MCF 10A (cell line): ENCODE measurements around the gene DNMBP. TPM values are rescaled to one million over a fixed set of nuclear protein-coding genes. Genes with fewer than 3 reads are reported as not detected.
A peak's percentile ranks its signal among the peaks of the same experiment; 100 is the strongest.

ENCODE experiments used
- BruUV-seq: library from RNA; stranded (reverse); fragments of 400-500 nt; replicated peaks from 2 replicates; lab custom pipeline; 2021; lab: Mats Ljungman, UMichigan
- CTCF ChIA-PET: fragments of 300-600 bp; sonication (Branson Sonifier 250); formaldehyde crosslinking; extraction: SDS; loops from one replicate; lab custom pipeline; 2021; ENCODE audit warnings: antibody characterized with exemption, inconsistent platforms; lab: Yijun Ruan, JAX
- POLR2A ChIA-PET: fragments of 300-600, 350-650 bp; sonication (Branson Sonifier 250); formaldehyde crosslinking; extraction: SDS; loops from one replicate; lab custom pipeline; 2020; ENCODE audit warnings: antibody characterized with exemption, inconsistent platforms; lab: Yijun Ruan, JAX
- DNase-seq: peaks from one replicate; pipeline ENCODE4 v3.0.0-alpha.2; 2018; ENCODE audit not compliant: unreplicated experiment
- H3K27ac Mint-ChIP-seq: one replicate; pipeline ENCODE4 v1.8.0; 2022; ENCODE audit warnings: mild to moderate bottlenecking, low read depth, mixed read lengths; ENCODE audit not compliant: unreplicated experiment
- H3K27me3 Mint-ChIP-seq: one replicate; pipeline ENCODE4 v1.8.0; 2022; ENCODE audit warnings: mixed read lengths; ENCODE audit not compliant: insufficient read depth, unreplicated experiment
- H3K36me3 Mint-ChIP-seq: one replicate; pipeline ENCODE4 v1.8.0; 2022; ENCODE audit warnings: mild to moderate bottlenecking, moderate library complexity, mixed read lengths; ENCODE audit not compliant: insufficient read depth, unreplicated experiment
- H3K4me1 Mint-ChIP-seq: one replicate; pipeline ENCODE4 v1.8.0; 2022; ENCODE audit warnings: mixed read lengths; ENCODE audit not compliant: insufficient read depth, unreplicated experiment
- H3K4me3 Mint-ChIP-seq: one replicate; pipeline ENCODE4 v1.8.0; 2022; ENCODE audit warnings: mild to moderate bottlenecking, moderate library complexity, mixed read lengths; ENCODE audit not compliant: unreplicated experiment
- H3K9me3 Mint-ChIP-seq: one replicate; pipeline ENCODE4 v1.8.0; 2022; ENCODE audit warnings: mixed read lengths; ENCODE audit not compliant: unreplicated experiment
- intact Hi-C: fragments of 100-400 bp; cut with micrococcal nuclease; formaldehyde crosslinking; loops from 2 replicates; pipeline ENCODE4 v1.14.1; 2022
- total RNA-seq: library from RNA; stranded (reverse); gene quantifications from 2 replicates; pipeline ENCODE4 v1.2.3, GENCODE V29; 2022
- TF ChIP-seq, protein P1 (sequence below): fragments of 200-600 bp; IDR thresholded peaks from one replicate; pipeline ENCODE4 v1.8.0; 2022; ENCODE audit warnings: antibody characterized with exemption, mild to moderate bottlenecking; ENCODE audit not compliant: unreplicated experiment

DNMBP gene
- total RNA-seq, 1 experiment from 2014 or later = 11.3 TPM

DNA sequence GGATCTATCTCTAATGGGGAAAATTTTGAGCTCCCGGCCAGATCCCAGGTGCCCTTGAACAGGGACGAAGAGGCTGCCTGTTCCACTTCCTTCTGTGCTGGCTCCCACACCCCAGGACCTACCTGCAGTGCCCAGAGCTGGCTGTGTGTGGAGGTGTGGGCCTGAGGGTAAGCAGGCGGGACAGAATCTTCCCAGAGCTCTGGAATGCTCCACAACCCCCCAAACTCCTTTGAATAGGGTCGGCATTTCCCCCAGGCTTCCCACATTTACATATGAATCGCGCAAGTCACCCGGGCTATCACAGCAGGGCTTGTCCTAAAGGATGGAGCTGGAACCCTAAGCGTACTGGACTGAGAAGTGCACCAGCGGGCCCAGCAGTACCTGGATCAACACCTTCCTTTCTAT, 95.9 kb downstream of the DNMBP start:
- H3K36me3 Mint-ChIP-seq = peaks cover 6% of the 10 kb centered on the region
- no peaks in the 10 kb centered on the region for H3K9me3 Mint-ChIP-seq
- CTCF ChIA-PET = interaction anchor here (0.6 to 0.9 kb wide), 3 partner anchors 53 to 211 kb away, joined by 4 to 5 read pairs (median 4); no protein-coding TSS in a partner anchor
- POLR2A ChIA-PET = interaction anchor here (1.3 kb wide), 1 partner anchor 14 kb away, joined by 6 read pairs; no protein-coding TSS in a partner anchor
- no peak overlapping the region for H3K27ac Mint-ChIP-seq
- TF ChIP-seq, protein P1, sequence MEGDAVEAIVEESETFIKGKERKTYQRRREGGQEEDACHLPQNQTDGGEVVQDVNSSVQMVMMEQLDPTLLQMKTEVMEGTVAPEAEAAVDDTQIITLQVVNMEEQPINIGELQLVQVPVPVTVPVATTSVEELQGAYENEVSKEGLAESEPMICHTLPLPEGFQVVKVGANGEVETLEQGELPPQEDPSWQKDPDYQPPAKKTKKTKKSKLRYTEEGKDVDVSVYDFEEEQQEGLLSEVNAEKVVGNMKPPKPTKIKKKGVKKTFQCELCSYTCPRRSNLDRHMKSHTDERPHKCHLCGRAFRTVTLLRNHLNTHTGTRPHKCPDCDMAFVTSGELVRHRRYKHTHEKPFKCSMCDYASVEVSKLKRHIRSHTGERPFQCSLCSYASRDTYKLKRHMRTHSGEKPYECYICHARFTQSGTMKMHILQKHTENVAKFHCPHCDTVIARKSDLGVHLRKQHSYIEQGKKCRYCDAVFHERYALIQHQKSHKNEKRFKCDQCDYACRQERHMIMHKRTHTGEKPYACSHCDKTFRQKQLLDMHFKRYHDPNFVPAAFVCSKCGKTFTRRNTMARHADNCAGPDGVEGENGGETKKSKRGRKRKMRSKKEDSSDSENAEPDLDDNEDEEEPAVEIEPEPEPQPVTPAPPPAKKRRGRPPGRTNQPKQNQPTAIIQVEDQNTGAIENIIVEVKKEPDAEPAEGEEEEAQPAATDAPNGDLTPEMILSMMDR = no peak
- H3K27me3 Mint-ChIP-seq = no peaks in the 10 kb centered on the region
- no peak for DNase-seq
- no TSS peak for BruUV-seq
- peaks cover 11% of the 10 kb centered on the region for H3K4me1 Mint-ChIP-seq
- intact Hi-C loops = no loop called here
- no peak overlapping the region for H3K4me3 Mint-ChIP-seq

DNA sequence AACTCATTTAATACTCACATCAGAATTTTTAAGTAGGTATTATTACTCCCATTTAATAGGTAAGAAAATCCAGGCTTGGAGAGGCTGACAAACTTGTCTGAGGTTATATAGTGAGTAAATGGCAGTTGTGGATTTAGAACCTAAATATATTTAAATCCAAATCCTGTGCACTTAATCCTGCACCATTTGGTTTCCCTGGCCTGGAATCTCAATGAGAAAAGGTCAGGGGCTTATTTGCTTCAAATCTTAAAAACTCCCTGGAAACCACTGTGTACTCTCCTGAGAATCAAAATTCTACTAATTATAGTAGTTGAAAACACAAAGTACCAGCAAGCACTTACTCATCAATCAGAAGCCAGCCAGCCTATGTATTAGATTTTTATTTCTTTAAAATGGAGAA, 97.7 kb downstream of the DNMBP start:
- ChIA-PET POLR2A (interaction anchor here (1.0 kb wide), 1 partner anchor 99 kb away, joined by 3 read pairs; no protein-coding TSS in a partner anchor), CTCF (no interaction called here)
- no TSS peak for BruUV-seq
- no peak overlapping the region for H3K4me3 Mint-ChIP-seq
- H3K36me3 Mint-ChIP-seq = peaks cover 14% of the 10 kb centered on the region
- intact Hi-C loops = no loop called here
- H3K27ac Mint-ChIP-seq = no peak overlapping the region
- TF ChIP-seq, protein P1 = no peak
- no peak for DNase-seq
- H3K9me3 Mint-ChIP-seq = no peaks in the 10 kb centered on the region
- H3K27me3 Mint-ChIP-seq = no peaks in the 10 kb centered on the region
- peaks cover 5% of the 10 kb centered on the region for H3K4me1 Mint-ChIP-seq

DNA sequence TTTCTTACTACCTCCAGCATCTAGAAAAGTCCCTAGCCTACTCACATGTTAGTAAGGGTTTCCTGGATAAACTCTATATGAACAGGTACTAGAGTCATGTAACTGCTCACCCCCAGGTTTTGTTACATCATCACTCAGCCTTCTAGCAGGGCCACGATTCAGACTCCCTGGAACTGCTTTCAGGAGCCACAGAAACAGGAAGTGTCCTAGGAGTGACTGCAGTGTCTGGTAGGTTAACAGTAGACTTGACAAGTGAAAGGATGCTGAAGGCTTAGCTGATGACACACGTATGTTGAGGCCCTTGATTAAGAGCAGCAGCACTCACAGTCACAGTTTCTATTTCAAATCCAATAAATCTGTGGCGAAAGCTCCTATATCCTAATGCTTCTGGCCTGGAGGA, 101.2 kb downstream of the DNMBP start:
- peaks cover 39% of the 10 kb centered on the region for H3K36me3 Mint-ChIP-seq
- no peaks in the 10 kb centered on the region for H3K27me3 Mint-ChIP-seq
- CTCF ChIA-PET = interaction anchor here (0.7 to 9.0 kb wide), 5 partner anchors 14 to 138 kb away, joined by 3 to 125 read pairs (median 3); no protein-coding TSS in a partner anchor
- DNase-seq = no peak
- intact Hi-C loops = no loop called here
- POLR2A ChIA-PET = interaction anchor here (0.8 to 3.5 kb wide), 5 partner anchors 34 to 136 kb away, joined by 3 to 30 read pairs (median 6); partner anchors contain the start of gene DNMBP
- H3K4me3 Mint-ChIP-seq = no peak overlapping the region
- BruUV-seq = no TSS peak
- H3K4me1 Mint-ChIP-seq = peaks cover 14% of the 10 kb centered on the region
- H3K9me3 Mint-ChIP-seq = no peaks in the 10 kb centered on the region
- H3K27ac Mint-ChIP-seq = peak overlapping the region; percentile 67
- TF ChIP-seq, protein P1 = no peak

DNA sequence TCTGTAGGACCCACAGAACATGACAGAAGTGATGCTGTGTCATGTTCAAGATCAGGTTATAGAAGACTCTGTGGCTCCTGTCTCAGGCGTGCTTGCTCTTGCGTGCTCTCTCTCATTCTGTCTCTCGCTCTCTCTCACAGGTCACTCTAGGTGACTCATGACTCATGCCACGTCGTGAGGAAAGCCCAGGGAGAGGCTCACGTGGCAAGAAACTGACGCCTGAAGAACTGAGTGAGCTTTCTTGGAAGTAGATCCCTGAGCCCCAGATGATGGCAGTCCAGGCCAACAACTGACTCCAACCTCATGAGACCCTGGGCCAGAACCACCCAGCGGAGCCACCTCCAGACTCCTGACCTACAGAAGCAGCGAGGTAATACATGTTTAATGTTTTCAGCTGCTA, 103.3 kb downstream of the DNMBP start:
- Mint-ChIP-seq H3K27ac (peak overlapping the region; percentile 80), H3K9me3 (no peaks in the 10 kb centered on the region), H3K4me3 (no peak overlapping the region), H3K27me3 (no peaks in the 10 kb centered on the region), H3K36me3 (peaks cover 54% of the 10 kb centered on the region), H3K4me1 (peaks cover 14% of the 10 kb centered on the region)
- ChIA-PET POLR2A (interaction anchor here (0.6 to 3.5 kb wide), 14 partner anchors 11 to 278 kb away, joined by 3 to 30 read pairs (median 4); partner anchors contain the start of gene DNMBP), CTCF (interaction anchor here (0.5 to 9.0 kb wide), 21 partner anchors 10 to 608 kb away, joined by 3 to 125 read pairs (median 4); no protein-coding TSS in a partner anchor)
- peak; percentile 96 for DNase-seq
- intact Hi-C loops = loop anchor here (1.0 kb wide), 4 partner anchors 59 to 194 kb away; partner anchors contain the start of gene DNMBP
- no TSS peak for BruUV-seq
- TF ChIP-seq, protein P1 = peak; percentile 38
